ENCODE results near the gene CPED1.
"Not testable (repeated sequence)": the region's sequence is repeated elsewhere in the genome, so short reads cannot be mapped to it uniquely, and the experiment has no call there.

Gene CPED1

DNA sequence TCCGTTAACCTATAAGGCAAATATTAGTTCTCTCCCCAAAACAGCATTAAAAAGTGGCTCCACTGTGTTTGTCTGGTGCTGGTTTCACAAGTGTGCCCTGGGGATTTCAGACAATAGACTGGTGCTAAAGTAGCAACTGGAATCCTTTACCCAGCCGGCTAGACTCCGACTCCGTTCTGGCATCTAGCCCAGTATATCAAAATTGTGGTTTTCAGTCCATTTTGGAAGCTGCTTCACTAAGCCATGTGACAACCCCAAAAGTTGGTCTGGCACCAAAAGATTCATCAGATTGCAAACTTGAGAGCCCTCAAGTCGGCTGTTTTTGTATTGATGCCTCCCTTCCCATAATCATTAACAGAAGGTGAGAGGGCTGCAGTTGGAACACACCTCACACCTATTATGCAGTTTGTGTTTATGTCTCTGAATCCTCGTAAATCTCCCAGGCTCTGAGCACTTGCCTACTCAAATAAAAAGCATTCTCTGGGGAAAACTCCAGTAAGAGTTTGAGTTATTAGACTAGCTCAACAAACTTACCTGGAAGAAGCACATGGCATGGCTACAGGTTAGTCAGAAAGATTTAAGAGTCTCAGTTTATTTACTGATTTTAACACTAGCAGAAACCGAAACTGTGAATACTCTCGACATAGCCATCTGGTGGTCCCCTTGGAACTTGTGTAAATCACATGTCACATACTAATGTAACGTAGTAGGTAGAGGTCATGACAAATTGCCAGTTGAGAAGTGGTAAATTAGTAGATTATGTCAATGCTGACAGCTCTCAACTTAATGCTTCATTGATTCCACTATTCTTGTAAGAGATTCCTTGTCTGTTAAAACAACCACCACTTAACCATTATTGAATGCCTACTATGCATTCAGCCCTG lies 325.5 kb downstream of the CPED1 start:
- Histone ChIP-seq H3K36me3 (ENCODE audit: control insufficient read depth in 2 of 2, insufficient read depth in 2 of 2, low read length in 2 of 2) (no peaks in the 10 kb centered on the region), H3K9me3 (ENCODE audit: control insufficient read depth in 2 of 2, low read length in 2 of 2) (no peaks in the 10 kb centered on the region), H3K9ac (ENCODE audit: low read depth in 1 of 2, low read length in 2 of 2) (no peak overlapping the region), H3K27ac (ENCODE audit: low read depth in 2 of 2, low read length in 2 of 2) (peak overlapping the region; percentile 49), H3K4me3 (ENCODE audit: low read length in 2 of 2) (peak overlapping the region; percentile 6 to 39), H3K27me3 (ENCODE audit: control insufficient read depth in 2 of 2, insufficient read depth in 2 of 2, low read length in 2 of 2) (no peaks in the 10 kb centered on the region), H3K4me1 (ENCODE audit: control insufficient read depth in 2 of 2, insufficient read depth in 2 of 2, low read length in 2 of 2) (peaks cover 5 to 6% of the 10 kb centered on the region in 2 donors)

DNA sequence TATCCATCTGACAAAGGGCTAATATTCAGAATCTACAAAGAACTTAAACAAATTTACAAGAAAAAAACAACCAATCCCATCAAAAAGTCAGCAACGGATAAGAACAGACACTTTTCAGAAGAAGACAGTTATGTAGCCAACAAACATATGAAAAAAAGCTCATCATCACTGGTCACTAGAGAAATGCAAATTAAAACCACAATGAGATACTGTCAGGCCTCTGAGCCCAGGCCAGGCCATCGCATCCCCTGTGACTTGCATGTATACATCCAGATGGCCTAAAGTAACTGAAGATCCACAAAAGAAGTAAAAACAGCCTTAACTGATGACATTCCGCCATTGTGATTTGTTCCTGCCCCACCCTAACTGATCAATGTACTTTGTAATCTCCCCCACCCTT lies 326.7 kb downstream of the CPED1 start:
- H3K4me1 ChIP-seq (ENCODE audit: control insufficient read depth in 2 of 2, insufficient read depth in 2 of 2, low read length in 2 of 2); H3K9ac ChIP-seq (ENCODE audit: low read depth in 1 of 2, low read length in 2 of 2); H3K27ac ChIP-seq (ENCODE audit: low read depth in 2 of 2, low read length in 2 of 2); H3K27me3 ChIP-seq (ENCODE audit: control insufficient read depth in 2 of 2, insufficient read depth in 2 of 2, low read length in 2 of 2); H3K36me3 ChIP-seq (ENCODE audit: control insufficient read depth in 2 of 2, insufficient read depth in 2 of 2, low read length in 2 of 2); H3K4me3 ChIP-seq (ENCODE audit: low read length in 2 of 2); H3K9me3 ChIP-seq (ENCODE audit: control insufficient read depth in 2 of 2, low read length in 2 of 2): not testable (repeated sequence)

DNA sequence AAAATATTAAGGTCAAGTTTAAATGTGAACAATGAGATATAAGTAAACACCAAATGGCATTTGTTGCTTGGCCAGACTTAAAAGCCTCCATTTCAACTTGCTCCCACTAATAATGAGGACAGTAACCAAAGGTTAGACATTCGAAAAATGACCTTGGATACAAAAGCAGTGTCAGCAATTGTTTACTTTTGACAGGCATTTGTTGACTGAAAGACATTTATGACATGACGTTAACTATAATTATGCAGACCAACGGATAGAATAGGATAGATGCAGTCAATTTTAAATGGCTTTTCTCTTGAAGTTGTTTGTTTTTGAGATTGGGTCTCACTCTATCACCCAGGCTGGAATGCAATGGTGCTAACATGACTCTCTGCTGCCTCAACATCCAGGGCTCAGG lies 333.9 kb downstream of the CPED1 start:
- H3K27me3 ChIP-seq (ENCODE audit: control insufficient read depth in 2 of 2, insufficient read depth in 2 of 2, low read length in 2 of 2): no peaks in the 10 kb centered on the region
- H3K4me3 ChIP-seq (ENCODE audit: low read length in 2 of 2): no peak overlapping the region
- no peaks in the 10 kb centered on the region for H3K36me3 ChIP-seq (ENCODE audit: control insufficient read depth in 2 of 2, insufficient read depth in 2 of 2, low read length in 2 of 2)
- no peak overlapping the region for H3K27ac ChIP-seq (ENCODE audit: low read depth in 2 of 2, low read length in 2 of 2)
- H3K9ac ChIP-seq (ENCODE audit: low read depth in 1 of 2, low read length in 2 of 2): no peak overlapping the region
- H3K4me1 ChIP-seq (ENCODE audit: control insufficient read depth in 2 of 2, insufficient read depth in 2 of 2, low read length in 2 of 2): no peaks in the 10 kb centered on the region
- no peaks in the 10 kb centered on the region for H3K9me3 ChIP-seq (ENCODE audit: control insufficient read depth in 2 of 2, low read length in 2 of 2)

DNA sequence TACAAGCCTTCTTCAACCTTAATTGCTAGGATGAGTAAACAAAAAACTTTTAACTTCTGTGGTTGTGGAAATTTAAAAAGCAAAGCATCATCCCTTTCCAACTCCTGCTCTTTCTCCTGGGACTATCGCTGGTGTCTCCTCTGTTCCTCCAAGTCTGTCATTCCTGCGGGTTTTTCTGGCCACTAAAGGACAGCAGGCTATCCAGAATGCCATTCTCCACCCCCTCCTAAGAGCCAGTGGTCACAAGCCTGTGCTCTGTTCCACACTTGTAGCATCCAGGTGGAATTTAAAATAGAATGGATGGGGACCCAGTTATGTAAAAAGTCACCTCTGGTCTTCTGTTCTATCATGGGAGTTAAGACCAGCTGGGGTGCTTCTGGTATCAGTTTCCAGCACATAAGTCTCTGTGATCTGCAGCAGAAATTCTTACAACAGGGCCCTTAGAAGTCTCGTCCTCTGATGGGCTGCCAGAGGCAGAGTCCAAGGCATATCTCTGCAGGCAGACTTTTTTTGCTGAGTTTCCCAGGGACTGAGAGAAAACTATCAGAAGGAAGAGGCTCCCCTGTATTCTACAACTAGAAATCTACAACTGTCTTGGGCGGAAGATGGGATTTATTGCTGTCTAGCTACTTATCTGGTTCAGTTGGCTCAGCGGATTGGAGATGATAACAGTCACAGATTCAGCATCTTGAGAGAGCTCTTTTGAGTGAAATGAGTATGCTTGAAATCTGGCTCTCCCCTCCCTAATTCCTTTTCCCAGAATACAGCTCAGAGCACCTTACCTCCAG lies 335.2 kb downstream of the CPED1 start:
- no peak overlapping the region for H3K27ac ChIP-seq (ENCODE audit: low read depth in 2 of 2, low read length in 2 of 2)
- no peaks in the 10 kb centered on the region for H3K9me3 ChIP-seq (ENCODE audit: control insufficient read depth in 2 of 2, low read length in 2 of 2)
- H3K27me3 ChIP-seq (ENCODE audit: control insufficient read depth in 2 of 2, insufficient read depth in 2 of 2, low read length in 2 of 2): peaks cover 7 to 11% of the 10 kb centered on the region in 2 donors
- no peaks in the 10 kb centered on the region for H3K4me1 ChIP-seq (ENCODE audit: control insufficient read depth in 2 of 2, insufficient read depth in 2 of 2, low read length in 2 of 2)
- no peak overlapping the region for H3K4me3 ChIP-seq (ENCODE audit: low read length in 2 of 2)
- H3K36me3 ChIP-seq (ENCODE audit: control insufficient read depth in 2 of 2, insufficient read depth in 2 of 2, low read length in 2 of 2): no peaks in the 10 kb centered on the region
- no peak overlapping the region for H3K9ac ChIP-seq (ENCODE audit: low read depth in 1 of 2, low read length in 2 of 2)

DNA sequence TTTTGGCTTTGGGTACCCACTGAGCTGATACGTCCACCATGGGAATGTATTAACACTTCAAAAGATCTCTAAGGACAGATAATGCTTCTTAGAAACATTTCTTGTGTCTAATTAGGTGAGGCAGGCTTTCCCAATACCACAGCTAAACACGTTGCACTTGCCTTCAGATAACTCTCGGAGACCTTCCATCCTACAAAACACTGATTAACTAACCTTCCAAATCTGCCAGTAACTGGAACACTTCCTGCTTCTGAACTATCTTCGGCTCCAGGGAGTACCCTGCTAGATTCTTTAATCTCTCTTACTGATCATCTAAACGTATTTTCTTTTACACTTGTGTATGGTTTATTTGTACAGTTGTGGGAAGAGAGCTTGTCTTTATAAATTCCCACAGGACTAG lies 339.2 kb downstream of the CPED1 start:
- Histone ChIP-seq H3K36me3 (ENCODE audit: control insufficient read depth in 2 of 2, insufficient read depth in 2 of 2, low read length in 2 of 2) (no peaks in the 10 kb centered on the region), H3K9ac (ENCODE audit: low read depth in 1 of 2, low read length in 2 of 2) (no peak overlapping the region), H3K4me3 (ENCODE audit: low read length in 2 of 2) (no peak overlapping the region), H3K9me3 (ENCODE audit: control insufficient read depth in 2 of 2, low read length in 2 of 2) (no peaks in the 10 kb centered on the region), H3K4me1 (ENCODE audit: control insufficient read depth in 2 of 2, insufficient read depth in 2 of 2, low read length in 2 of 2) (peaks cover 11 to 12% of the 10 kb centered on the region in 2 donors), H3K27me3 (ENCODE audit: control insufficient read depth in 2 of 2, insufficient read depth in 2 of 2, low read length in 2 of 2) (peaks cover 28 to 42% of the 10 kb centered on the region in 2 donors), H3K27ac (ENCODE audit: low read depth in 2 of 2, low read length in 2 of 2) (no peak overlapping the region)

DNA sequence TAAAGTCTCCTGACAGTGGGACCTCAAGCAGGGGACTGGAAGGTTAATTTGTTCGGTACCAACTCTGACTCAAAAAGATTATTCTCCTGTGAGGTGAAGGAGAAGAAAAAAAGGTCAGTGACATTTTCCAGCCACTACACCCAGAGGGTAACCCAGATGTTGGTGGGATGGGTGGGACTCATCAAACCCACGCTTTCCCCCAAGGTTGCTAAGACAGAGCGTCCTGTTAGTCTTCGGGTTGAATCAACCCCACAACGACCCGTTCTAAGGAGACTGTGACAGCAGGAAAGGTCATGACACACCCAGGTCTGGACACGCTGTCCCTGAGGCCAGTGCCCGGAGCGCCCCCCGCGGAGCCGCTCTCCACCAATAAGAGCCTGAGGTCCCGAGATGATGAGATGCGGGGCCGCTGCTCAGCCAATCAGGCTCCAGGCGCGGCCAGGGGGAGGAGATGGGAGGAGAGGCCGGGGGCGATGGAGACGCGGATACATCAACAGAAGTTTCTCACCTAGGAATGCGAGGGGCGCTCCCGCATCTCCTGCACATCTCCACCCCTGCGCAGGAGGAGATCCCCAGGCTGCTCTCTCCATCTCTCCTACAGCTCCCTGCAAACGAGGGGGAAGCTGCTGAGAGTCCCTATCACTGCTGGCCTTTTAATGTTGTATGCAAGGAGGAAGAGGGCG lies 340.1 kb downstream of the CPED1 start, which contains the start of gene WNT16:
Gene WNT16 (plus strand): TSS at position 493 of the 683 bp plus-strand sequence. CDS start 293 bp downstream, outside the sequence.
- Histone ChIP-seq H3K9me3 (ENCODE audit: control insufficient read depth in 2 of 2, low read length in 2 of 2) (no peaks in the 10 kb centered on the region), H3K27ac (ENCODE audit: low read depth in 2 of 2, low read length in 2 of 2) (no peak within 1 kb of the TSS), H3K36me3 (ENCODE audit: control insufficient read depth in 2 of 2, insufficient read depth in 2 of 2, low read length in 2 of 2) (no peaks in the 10 kb centered on the region), H3K9ac (ENCODE audit: low read depth in 1 of 2, low read length in 2 of 2) (no peak within 1 kb of the TSS), H3K4me1 (ENCODE audit: control insufficient read depth in 2 of 2, insufficient read depth in 2 of 2, low read length in 2 of 2) (peaks cover 11 to 12% of the 10 kb centered on the region in 2 donors), H3K4me3 (ENCODE audit: low read length in 2 of 2) (peak within 1 kb of the TSS; percentile 63 to 70), H3K27me3 (ENCODE audit: control insufficient read depth in 2 of 2, insufficient read depth in 2 of 2, low read length in 2 of 2) (peaks cover 28 to 42% of the 10 kb centered on the region in 2 donors)

DNA sequence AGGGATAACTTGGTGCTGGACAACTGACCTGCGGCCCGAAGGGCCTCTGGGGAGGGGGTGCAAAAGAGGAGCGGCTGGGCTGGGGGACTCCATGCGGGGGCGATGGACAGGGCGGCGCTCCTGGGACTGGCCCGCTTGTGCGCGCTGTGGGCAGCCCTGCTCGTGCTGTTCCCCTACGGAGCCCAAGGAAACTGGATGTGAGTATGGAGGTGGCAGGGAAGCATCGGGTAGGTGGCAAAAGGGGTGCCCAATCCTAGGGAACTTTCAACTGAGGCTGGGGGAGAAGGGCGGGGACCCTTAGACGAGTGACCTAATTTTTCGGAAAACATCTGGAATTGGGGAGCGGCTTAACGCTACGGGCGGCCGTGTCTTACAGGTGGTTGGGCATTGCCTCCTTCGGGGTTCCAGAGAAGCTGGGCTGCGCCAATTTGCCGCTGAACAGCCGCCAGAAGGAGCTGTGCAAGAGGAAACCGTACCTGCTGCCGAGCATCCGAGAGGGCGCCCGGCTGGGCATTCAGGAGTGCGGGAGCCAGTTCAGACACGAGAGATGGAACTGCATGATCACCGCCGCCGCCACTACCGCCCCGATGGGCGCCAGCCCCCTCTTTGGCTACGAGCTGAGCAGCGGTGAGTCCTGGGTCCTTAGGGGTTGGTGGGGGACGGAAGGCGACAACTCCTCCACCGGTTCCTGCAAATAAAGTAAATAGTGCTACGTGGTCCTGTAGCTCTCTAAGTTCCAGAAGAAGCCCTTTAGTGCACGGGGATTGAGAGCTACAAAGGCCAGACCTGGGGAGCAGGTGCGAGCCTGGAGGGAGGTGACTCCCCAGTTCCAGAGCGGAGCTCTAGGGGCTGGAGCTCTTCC lies 340.9 kb downstream of the CPED1 start:
- Histone ChIP-seq H3K4me1 (ENCODE audit: control insufficient read depth in 2 of 2, insufficient read depth in 2 of 2, low read length in 2 of 2) (peaks cover 11 to 12% of the 10 kb centered on the region in 2 donors), H3K36me3 (ENCODE audit: control insufficient read depth in 2 of 2, insufficient read depth in 2 of 2, low read length in 2 of 2) (no peaks in the 10 kb centered on the region), H3K27ac (ENCODE audit: low read depth in 2 of 2, low read length in 2 of 2) (no peak overlapping the region), H3K27me3 (ENCODE audit: control insufficient read depth in 2 of 2, insufficient read depth in 2 of 2, low read length in 2 of 2) (peaks cover 28 to 42% of the 10 kb centered on the region in 2 donors), H3K4me3 (ENCODE audit: low read length in 2 of 2) (peak overlapping the region; percentile 63 to 70), H3K9ac (ENCODE audit: low read depth in 1 of 2, low read length in 2 of 2) (no peak overlapping the region), H3K9me3 (ENCODE audit: control insufficient read depth in 2 of 2, low read length in 2 of 2) (no peaks in the 10 kb centered on the region)

DNA sequence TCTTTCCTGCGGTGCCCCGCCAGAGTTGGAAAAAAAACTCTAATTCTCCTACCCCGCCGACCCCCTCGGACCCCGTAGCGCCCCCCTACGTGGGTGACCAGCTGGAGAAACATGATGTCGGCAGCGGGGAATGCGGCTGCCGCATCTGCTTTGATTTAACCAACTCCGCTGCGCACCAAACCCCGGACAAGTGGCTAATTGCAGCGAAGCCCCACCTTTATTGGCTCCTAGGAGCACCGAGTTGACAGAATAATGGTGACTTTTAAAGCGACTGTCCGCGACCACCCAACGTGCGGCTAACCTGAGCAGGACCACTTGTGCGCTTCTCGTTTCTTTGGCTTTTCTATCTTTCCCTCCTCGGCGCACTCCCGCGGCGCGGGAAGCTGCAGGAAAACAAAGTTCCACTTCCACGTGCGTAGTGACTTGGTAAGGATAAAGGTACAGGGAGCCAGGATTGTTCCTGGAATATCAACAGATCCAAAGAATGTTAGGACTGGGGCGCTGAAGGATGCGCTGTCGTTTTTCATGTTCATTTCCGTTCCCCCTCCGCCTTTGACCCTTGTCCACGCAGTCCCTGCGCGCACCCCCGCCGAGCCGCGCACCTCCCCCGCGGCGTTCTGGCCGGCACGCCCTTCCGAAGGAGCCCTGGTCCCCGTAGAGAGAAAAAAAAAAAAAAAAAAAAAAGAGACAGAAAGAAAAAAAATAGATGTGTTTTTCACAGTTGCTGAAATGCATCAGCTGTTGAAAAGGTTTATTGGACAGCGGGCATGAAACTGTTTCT lies 341.7 kb downstream of the CPED1 start:
- Histone ChIP-seq H3K36me3 (ENCODE audit: control insufficient read depth in 2 of 2, insufficient read depth in 2 of 2, low read length in 2 of 2) (no peaks in the 10 kb centered on the region), H3K9ac (ENCODE audit: low read depth in 1 of 2, low read length in 2 of 2) (no peak overlapping the region), H3K4me1 (ENCODE audit: control insufficient read depth in 2 of 2, insufficient read depth in 2 of 2, low read length in 2 of 2) (peaks cover 11 to 12% of the 10 kb centered on the region in 2 donors), H3K4me3 (ENCODE audit: low read length in 2 of 2) (peak overlapping the region; percentile 63 to 70), H3K27ac (ENCODE audit: low read depth in 2 of 2, low read length in 2 of 2) (no peak overlapping the region), H3K9me3 (ENCODE audit: control insufficient read depth in 2 of 2, low read length in 2 of 2) (no peaks in the 10 kb centered on the region), H3K27me3 (ENCODE audit: control insufficient read depth in 2 of 2, insufficient read depth in 2 of 2, low read length in 2 of 2) (peaks cover 35 to 42% of the 10 kb centered on the region in 2 donors)

DNA sequence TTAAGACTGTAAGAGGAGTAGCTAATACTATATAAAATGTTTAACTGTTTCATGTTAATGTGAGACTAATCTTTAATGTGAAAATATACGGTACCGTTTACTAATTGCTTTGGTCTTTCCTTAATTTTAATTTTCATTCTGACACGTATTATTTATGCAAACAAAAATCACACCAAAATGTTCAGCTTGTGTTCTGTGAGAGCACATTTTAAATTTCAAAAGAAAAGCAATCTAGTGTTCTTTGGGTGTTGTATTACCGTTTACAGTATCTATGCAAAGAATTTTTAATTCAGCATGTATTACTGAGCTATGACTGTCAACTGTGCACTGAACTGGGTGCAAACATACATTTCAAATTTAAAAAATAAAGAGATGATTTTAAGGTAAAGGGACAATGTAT lies 342.5 kb downstream of the CPED1 start:
- peaks cover 35 to 42% of the 10 kb centered on the region in 2 donors for H3K27me3 ChIP-seq (ENCODE audit: control insufficient read depth in 2 of 2, insufficient read depth in 2 of 2, low read length in 2 of 2)
- H3K36me3 ChIP-seq (ENCODE audit: control insufficient read depth in 2 of 2, insufficient read depth in 2 of 2, low read length in 2 of 2): no peaks in the 10 kb centered on the region
- H3K9ac ChIP-seq (ENCODE audit: low read depth in 1 of 2, low read length in 2 of 2): no peak overlapping the region
- H3K4me1 ChIP-seq (ENCODE audit: control insufficient read depth in 2 of 2, insufficient read depth in 2 of 2, low read length in 2 of 2): peaks cover 11 to 12% of the 10 kb centered on the region in 2 donors
- H3K9me3 ChIP-seq (ENCODE audit: control insufficient read depth in 2 of 2, low read length in 2 of 2): no peaks in the 10 kb centered on the region
- no peak overlapping the region for H3K4me3 ChIP-seq (ENCODE audit: low read length in 2 of 2)
- H3K27ac ChIP-seq (ENCODE audit: low read depth in 2 of 2, low read length in 2 of 2): no peak overlapping the region
